Transverse colon (tissue), 3 donors: ENCODE results near the gene ZBTB8B.

Experiments used
- CTCF ChIP-seq, 5 experiments: fragments of 200-600 bp in 3 of 5; fragments of 450-650 bp in 2 of 5; sonication (generic) in 3 of 5; IDR thresholded peaks; 1 replicate in 2 of 5; 2 replicates in 3 of 5; pipeline ENCODE4 v1.5.1; 2016 to 2017; ENCODE audit warnings: antibody characterized with exemption in 5 of 5, inconsistent platforms in 3 of 5, mild to moderate bottlenecking in 2 of 5, moderate library complexity in 1 of 5
- EP300 ChIP-seq: sonication (generic); formaldehyde crosslinking; IDR thresholded peaks from one replicate; pipeline ENCODE4 v1.6.1; 2017; ENCODE audit warnings: antibody characterized with exemption, low read depth
- POLR2A ChIP-seq: fragments of 450-650 bp; IDR thresholded peaks from one replicate; pipeline ENCODE4 v1.6.1; 2016; ENCODE audit warnings: antibody characterized with exemption, mild to moderate bottlenecking, moderate library complexity

- no peak for TF ChIP-seq CTCF (IDR thresholded peaks at IDR 0.05)
- TF ChIP-seq POLR2A = no peak
- TF ChIP-seq EP300 = no peak
Measured at GRCh38 chr1:32498751-32499150, 33.9 kb downstream of the ZBTB8B start.
